Measurements from ENCODE around the gene THBS3. TPM values are rescaled to one million over a fixed set of nuclear protein-coding genes. Genes with fewer than 3 reads are reported as not detected.

THBS3 gene
- polyA plus RNA-seq, 1 donor from 2014 or later, result 99.6 TPM

- Histone ChIP-seq H3K36me3 (ENCODE audit: insufficient read depth, low read length) (no peaks in the 10 kb centered on the region), H3K9ac (ENCODE audit: low read length) (peak overlapping the region; percentile 78), H4K20me1 (ENCODE audit: insufficient read depth) (no peaks in the 10 kb centered on the region), H3K9me3 (ENCODE audit: low read length) (no peaks in the 10 kb centered on the region), H3K27ac (ENCODE audit: low read length) (peak overlapping the region; percentile 91), H2AFZ (ENCODE audit: low read depth, low read length) (no peak overlapping the region), H3K79me2 (replicated peaks; ENCODE audit: insufficient read depth, low read length) (peaks cover 32% of the 10 kb centered on the region), H3F3A (ENCODE audit: insufficient read depth, low read length, poor library complexity, severe bottlenecking) (no peaks in the 10 kb centered on the region), H3K9me2 (ENCODE audit: insufficient read depth, low read length) (no peaks in the 10 kb centered on the region), H3K4me2 (ENCODE audit: low read length) (peak overlapping the region; percentile 55), H3K27me3 (ENCODE audit: insufficient read depth, low read depth, low read length) (no peaks in the 10 kb centered on the region), H3K4me3 (ENCODE audit: low read length) (peak overlapping the region; percentile 68)
- TF ChIP-seq SMC3 (conservative IDR thresholded peaks at IDR 0.05; ENCODE audit: poor library complexity) (peak; percentile 74), RAD21 (conservative IDR thresholded peaks at IDR 0.05) (peak; percentile 66), REST (IDR thresholded peaks at IDR 0.05; ENCODE audit: borderline replicate concordance) (no peak), CTCF (IDR thresholded peaks at IDR 0.05; ENCODE audit: poor library complexity, severe bottlenecking) (peak; percentile 93)
Measured at GRCh38 chr1:155193275-155193990, 14.3 kb downstream of the THBS3 start.

- Histone ChIP-seq H3K27ac (ENCODE audit: low read length) (peak overlapping the region; percentile 91), H3K27me3 (ENCODE audit: insufficient read depth, low read depth, low read length) (no peaks in the 10 kb centered on the region), H3K79me2 (replicated peaks; ENCODE audit: insufficient read depth, low read length) (peaks cover 24% of the 10 kb centered on the region), H3K9me2 (ENCODE audit: insufficient read depth, low read length) (no peaks in the 10 kb centered on the region), H3K36me3 (ENCODE audit: insufficient read depth, low read length) (no peaks in the 10 kb centered on the region), H3K9ac (ENCODE audit: low read length) (peak overlapping the region; percentile 78), H2AFZ (ENCODE audit: low read depth, low read length) (no peak overlapping the region), H3K4me3 (ENCODE audit: low read length) (peak overlapping the region; percentile 68), H4K20me1 (ENCODE audit: insufficient read depth) (no peaks in the 10 kb centered on the region), H3K9me3 (ENCODE audit: low read length) (no peaks in the 10 kb centered on the region), H3F3A (ENCODE audit: insufficient read depth, low read length, poor library complexity, severe bottlenecking) (no peaks in the 10 kb centered on the region), H3K4me2 (ENCODE audit: low read length) (peak overlapping the region; percentile 55)
- TF ChIP-seq SMC3 (conservative IDR thresholded peaks at IDR 0.05; ENCODE audit: poor library complexity) (no peak), EZH2 (IDR thresholded peaks at IDR 0.05; ENCODE audit: borderline replicate concordance, insufficient read depth, low read length, poor library complexity, severe bottlenecking) (no peak), REST (IDR thresholded peaks at IDR 0.05; ENCODE audit: borderline replicate concordance) (no peak), RAD21 (conservative IDR thresholded peaks at IDR 0.05) (no peak), EP300 (conservative IDR thresholded peaks at IDR 0.05; ENCODE audit: poor library complexity, severe bottlenecking) (no peak), POLR2AphosphoS5 (IDR thresholded peaks at IDR 0.05) (no peak), CTCF (IDR thresholded peaks at IDR 0.05; ENCODE audit: poor library complexity, severe bottlenecking) (no peak), TAF1 (IDR thresholded peaks at IDR 0.05; ENCODE audit: low read depth) (no peak)
Measured at GRCh38 chr1:155192346-155193274, 15.1 kb downstream of the THBS3 start.

Data from neural cell (in vitro differentiated cells).